AG08396 (cell line): Measurements from ENCODE around the gene ERN2.
A peak's percentile ranks its signal among the peaks of the same experiment; 100 is the strongest.
"Not testable (repeated sequence)": the region's sequence is repeated elsewhere in the genome, so short reads cannot be mapped to it uniquely, and the experiment has no call there.

ENCODE experiments used
- DNase-seq: peaks from one replicate; pipeline ENCODE4 v3.0.0; 2012; ENCODE audit warnings: low spot score, mixed read lengths

The ERN2 gene

DNA sequence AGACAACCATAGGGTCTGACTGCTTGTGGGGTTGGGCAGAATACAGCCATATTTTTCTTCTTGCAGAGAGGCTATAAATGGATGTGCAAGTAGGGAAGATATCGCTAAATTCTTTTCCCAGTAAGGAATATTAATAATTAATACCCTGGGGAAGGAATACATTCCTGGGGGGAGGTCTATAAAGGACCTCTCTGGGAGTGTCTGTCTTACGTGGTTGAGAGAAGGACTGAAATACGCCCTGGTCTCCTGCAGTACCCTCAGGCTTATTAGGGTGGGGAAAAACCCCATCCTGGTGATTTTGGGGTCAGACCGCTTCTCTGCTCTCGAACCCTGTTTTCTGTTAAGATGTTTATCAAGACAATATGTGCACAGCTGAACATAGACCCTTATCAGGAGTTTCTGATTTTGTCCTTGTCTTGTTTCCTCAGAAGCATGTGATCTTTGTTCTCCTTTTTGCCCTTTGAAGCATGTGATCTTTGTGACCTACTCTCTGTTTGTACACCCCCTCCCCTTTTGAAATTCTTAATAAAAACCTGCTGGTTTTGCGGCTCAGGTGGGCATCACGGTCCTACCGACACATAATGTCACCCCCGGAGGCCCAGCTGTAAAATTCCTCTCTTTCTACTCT lies 9.7 kb upstream of the ERN2 start:
- DNase-seq = not testable (repeated sequence)

DNA sequence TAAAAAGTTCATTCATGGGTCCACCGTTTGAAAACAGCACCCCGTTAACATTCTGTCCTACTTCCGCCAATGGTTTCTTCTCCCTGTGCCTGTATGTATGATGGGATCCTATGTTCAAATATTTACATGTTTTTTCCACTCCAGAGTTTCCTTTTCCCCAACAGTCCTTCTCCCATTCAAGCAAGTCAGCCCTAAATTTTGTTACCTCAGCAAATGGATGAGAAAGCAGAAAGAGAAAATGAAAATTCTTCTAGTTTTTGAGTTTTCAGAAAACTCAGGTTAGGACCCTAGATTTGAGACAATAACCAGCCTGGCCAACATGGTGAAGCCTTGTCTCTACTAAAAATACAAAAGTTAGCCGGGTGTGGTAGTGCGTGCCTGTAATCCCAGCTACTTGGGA lies 3.5 kb upstream of the ERN2 start:
- DNase-seq = no peak

DNA sequence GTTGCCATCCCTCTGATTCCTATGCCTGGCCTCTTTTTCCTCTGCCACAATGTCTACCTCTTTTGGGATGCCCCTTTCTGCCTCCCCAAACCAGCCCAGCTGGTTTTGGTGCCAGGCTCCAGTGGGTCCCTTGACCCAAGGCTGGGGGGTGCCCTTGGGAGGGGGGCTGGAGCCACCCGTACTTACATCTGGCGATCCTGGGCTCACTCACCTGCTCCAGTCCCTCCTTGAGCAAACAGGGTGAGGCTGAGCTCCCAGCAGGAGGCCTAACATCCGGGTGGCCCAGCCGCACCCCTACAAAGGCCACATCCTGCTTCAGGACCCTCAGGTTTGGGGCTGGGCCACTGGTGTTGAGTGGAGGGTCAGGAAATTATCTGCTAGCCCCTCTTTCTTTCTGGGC lies 1.2 kb downstream of the ERN2 start:
- no peak for DNase-seq

DNA sequence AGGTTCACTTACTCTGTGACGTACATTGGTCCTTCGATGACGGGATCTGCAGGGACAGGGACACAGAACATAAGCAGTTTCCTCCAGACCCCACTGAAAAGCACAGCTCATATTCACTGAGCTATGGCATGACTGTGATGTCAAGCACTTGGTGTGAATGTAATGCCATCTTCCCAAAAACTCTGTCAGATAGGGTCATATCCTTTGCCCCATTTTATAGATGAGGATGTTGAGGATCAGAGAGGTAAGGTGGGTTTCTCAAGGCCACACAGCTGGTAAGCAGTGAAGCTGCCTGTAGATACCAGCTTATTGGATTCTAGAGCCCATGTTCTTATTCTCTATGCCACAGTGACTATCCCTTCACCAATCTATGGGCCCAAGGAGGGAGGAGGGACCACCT lies 2.5 kb downstream of the ERN2 start:
- DNase-seq = no peak

DNA sequence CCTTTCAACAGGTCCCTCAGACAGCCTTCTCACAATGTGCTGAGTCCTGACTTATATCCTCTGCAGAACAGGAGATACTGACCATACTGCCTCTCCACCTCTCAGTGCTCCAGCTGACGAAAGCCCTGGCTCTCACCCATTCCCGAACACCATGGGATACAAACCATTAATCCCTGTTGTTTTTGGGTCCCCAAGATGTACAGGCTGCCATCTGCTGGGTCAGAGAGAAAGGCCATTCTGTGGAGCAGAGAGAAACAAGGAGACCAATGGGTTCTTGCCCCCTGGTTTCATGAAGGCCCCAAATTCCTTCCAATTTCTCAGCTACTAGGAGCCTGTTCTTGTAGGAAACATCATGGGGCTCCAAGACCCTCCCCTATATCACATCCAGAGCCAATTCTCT lies 3.0 kb downstream of the ERN2 start:
- DNase-seq = no peak

DNA sequence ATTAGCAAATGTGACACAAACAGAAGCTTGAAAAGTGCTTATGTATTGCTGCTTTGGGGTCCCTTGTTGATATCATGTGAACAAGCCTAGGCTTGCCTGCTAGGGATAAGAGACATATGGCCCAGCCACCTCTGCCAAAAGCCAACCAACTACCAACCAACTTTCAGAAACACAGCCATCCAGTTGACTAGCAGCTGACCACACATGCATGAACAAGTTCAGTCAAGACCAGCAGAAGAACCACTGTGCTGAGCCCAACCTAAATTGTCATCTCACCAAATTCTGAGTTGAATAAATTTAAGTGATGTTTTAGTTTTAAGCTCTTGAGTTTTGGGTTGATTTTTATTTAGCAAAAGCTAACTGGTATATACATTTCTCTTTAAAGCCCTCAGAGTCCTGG lies 3.5 kb downstream of the ERN2 start:
- DNase-seq = no peak

GRCh38 chr16:23706439-23706838 lies 6.6 kb downstream of the ERN2 start:
- DNase-seq = no peak

GRCh38 chr16:23705517-23705902 lies 7.5 kb downstream of the ERN2 start:
- DNase-seq = no peak

- no peak for DNase-seq
These were observed 8.1 kb downstream of the ERN2 start for GRCh38 chr16:23704772-23705516.

DNA sequence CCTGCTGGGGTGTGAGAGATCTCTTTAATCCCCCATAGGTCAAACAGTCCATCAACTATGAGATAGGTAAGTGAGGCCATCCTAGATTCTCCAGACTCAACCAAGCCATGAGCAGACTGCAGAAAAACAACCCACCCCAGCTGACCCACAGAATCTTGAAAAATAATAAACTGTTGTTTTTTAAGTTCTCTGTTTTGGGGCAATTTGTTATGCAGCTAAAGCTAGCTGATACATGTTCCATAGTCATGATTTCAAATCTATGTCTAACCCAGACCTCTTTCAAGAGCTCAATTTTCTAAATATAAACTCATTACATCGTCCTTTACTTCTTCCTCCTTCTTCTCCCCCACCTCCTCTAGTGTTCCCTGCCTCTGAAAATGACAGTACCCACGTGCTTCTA lies 10.1 kb downstream of the ERN2 start:
- DNase-seq = no peak

GRCh38 chr16:23701045-23701444 lies 12.0 kb downstream of the ERN2 start:
- DNase-seq = no peak

GRCh38 chr16:23700509-23700908 lies 12.5 kb downstream of the ERN2 start:
- no peak for DNase-seq

DNA sequence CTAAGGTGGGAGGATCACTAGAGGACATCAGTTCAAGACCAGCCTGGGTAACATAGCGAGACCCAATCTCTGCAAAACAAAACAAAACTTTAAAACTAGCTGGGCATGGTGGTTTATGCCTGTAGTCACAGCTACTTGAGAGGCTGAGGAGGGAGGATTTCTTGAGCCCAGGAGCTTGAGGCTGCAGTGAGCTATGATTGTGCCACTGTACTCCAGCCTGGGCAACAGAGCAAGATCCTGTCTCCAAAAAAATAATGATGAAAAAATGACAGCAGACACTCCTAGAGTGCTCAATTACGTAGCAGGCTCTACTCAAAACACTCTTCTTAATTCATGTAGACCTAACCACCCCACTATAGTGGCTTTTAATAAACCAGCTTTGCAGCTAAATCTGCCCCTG lies 12.9 kb downstream of the ERN2 start:
- no peak for DNase-seq

- no peak for DNase-seq
These were observed 13.9 kb downstream of the ERN2 start for GRCh38 chr16:23699100-23699499.

GRCh38 chr16:23695756-23696155 lies 17.3 kb downstream of the ERN2 start:
- no peak for DNase-seq

DNA sequence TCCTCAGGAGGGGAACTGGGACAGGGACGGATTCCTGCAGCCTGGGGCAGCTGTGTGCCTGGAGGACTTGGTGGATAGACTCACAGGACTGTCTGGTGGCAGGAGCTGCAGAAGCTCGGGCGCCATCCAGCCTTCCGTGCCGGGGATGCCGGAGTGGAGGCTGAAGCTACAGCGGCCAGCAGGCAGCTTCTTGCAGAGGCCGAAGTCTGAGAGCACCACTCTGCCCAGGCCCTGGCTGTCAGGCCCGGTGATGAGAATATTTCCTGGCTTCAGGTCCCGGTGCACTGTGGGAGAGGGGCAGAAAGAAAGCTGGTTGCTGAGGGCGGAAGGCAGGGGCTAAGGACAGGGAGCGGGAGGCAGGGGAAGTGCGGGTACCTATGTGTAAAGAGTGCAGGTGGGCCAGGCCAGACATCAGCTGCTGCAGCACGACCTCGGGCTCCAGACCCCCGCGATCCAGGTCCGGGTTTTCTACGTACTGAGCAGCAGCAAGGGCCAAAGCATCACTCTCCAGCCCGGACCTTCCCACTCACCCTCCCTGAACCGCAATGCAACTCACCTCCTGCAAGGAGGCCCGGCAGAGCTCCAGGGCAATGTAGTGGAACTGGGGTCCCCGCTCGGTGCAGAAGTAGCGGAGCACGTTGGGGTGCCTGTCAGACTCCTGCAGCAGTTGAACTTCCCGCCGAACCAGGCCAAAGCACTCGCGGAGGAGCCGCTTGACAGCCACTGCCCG lies 18.2 kb downstream of the ERN2 start:
- peak; percentile 41 for DNase-seq

DNA sequence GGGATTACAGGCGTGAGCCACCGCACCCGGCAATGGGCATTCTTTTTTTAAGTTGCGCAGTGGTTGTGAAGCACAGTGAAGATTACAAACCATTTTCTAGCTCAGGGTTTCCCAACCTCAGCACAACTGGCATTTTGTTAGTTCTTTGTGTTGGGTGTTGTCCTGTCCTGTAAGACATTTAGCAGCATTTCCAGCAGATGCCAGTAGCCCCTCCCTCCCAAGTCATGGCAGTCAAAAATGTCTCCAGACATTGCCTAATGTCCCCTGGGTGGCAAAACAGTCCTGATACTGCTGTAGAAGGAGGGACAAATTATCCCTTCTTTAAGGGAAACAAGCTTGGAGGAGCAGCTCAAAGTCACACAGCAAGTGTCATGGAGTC lies 18.8 kb downstream of the ERN2 start:
- no peak for DNase-seq

DNA sequence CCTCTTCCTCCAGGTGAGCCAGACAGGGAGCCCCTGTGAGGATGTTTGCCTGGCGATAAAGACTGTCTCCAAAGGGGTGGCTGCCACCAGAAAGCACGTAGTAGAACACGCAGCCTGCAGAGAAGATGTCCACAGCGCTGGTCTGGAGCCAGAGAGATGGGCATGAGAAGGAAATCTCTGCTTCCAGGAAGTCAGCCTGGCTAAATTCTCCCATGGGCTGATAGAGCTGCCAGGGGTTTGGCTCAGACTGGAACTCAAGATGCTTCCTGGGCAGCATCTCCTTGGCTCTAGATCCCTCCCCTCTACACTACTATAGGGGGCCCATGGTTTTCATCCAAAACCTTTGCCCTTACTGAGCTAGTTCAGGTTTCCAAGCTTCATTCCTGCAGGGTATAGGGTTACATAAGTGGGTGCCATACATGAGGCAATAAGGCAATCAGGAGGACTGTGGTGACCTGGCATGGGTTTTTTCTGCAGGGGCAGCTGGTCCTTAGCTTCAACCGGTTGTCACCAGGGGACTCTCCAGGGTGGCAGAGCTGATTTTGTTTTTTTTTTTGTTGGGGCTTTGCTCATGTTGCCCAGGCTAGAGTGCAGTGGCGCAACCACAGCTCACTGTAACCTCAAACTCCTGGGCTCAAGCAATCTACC lies 20.7 kb downstream of the ERN2 start:
- no peak for DNase-seq

DNA sequence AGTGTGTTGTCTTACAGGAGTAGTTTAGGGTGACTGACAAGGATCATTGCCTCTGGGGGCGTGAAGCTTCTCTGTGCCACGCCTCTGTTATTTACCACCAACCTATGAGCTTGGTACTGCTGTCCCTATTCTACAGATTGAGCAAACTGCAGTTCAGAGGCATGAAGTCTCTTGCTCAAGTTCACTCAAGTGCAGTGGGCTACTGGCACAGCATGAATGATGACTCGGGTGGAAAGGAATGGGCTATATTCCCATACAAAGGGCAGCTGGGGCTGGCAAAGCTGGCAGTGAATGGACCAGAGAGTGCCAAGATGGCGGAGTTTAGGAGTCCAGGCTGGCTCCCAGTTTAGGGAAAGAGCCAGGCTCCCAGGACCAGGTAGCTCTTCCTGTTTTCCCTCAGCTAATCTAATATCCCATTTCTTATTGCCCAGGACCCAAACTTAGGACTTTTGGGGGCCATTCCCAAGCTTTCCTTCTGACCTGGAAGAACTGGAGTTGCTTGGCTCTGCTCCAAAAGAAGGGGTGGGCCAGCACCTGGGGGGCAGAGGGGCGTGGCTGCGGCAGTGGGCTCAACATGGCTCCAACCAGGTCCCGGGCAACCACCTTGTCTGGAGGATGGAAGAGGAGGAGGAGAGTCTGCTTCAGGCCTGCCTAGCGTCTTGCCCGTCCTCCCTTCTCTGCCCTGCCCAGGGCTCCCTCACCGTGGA lies 21.4 kb downstream of the ERN2 start:
- no peak for DNase-seq

DNA sequence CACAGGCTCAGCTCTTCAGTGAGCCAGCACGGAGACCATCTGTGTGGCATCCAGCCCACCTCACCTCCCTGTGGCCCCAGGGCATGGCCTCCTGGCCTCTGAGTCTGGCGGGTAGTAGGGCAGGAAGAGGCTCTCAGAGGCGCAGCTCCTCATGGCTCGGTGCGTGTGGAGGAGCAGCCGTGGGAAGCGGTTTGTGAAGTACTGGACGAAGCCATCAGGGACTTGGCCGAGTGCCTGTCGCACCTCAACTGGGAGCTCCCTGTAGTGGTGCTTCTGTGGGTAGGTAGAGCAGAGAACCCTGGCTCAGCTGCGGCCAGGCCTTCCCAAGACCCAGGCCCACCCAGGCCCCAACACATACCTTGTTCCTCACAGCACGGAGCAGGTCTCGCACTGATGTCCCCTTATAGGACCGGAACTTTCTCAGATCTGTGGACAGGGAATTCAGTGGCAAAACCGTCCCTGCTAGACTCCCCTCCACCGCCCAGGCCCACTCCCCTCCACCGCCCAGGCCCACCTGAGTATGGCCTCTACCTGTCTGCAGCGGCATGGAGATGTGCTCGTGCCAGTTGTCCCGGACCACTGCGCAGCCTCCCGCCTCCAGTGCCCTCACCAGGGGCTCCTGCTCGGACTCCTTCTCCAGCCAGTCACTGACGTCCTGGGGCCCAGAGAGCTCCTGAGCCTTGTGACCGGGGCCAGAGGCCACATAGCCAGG lies 22.1 kb downstream of the ERN2 start:
- no peak for DNase-seq

DNA sequence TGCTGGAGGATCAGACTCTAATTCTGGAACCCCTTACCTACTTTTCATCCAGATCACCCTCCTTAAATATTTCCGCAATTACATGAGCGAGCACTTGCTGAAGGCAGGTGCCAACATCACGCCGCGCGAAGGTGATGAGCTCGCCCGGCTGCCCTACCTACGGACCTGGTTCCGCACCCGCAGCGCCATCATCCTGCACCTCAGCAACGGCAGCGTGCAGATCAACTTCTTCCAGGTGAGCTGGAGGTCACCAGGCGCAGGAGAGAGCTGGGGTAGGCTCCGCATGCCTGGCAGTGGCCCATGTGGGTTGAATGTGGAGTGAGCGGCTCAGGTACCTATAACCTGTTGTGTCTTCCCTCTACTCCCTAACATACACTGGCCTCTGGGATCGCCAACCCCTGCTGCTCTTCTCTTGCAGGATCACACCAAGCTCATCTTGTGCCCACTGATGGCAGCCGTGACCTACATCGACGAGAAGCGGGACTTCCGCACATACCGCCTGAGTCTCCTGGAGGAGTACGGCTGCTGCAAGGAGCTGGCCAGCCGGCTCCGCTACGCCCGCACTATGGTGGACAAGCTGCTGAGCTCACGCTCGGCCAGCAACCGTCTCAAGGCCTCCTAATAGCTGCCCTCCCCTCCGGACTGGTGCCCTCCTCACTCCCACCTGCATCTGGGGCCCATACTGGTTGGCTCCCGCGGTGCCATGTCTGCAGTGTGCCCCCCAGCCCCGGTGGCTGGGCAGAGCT lies 23.4 kb downstream of the ERN2 start:
- no peak for DNase-seq
